Epidermal melanocyte (primary cell): Measurements from ENCODE around the gene OTUD1.

Experiments
- DNase-seq: peaks from one replicate; pipeline ENCODE4 v3.0.0; 2011; ENCODE audit warnings: low spot score; ENCODE audit not compliant: insufficient read length

OTUD1 gene

DNA sequence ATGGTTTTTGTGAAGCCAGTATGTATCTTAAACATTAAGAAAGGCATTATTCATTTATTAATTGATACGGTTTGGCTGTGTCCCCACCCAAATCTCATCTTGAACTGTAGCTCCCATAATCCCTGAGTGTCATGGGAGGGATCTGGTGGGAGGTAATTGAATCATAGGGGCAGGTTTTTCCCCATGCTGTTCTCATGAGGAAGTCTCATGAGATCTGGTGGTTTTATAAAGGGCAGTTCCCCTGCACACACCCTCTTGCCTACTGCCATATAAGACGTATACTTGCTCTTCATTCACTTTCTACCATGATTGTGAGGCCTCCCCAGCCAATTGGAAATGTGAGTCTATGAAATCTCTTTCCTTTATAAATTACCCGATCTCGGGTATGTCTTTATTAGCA is 28.1 kb downstream of the OTUD1 start:
- no peak for DNase-seq

DNA sequence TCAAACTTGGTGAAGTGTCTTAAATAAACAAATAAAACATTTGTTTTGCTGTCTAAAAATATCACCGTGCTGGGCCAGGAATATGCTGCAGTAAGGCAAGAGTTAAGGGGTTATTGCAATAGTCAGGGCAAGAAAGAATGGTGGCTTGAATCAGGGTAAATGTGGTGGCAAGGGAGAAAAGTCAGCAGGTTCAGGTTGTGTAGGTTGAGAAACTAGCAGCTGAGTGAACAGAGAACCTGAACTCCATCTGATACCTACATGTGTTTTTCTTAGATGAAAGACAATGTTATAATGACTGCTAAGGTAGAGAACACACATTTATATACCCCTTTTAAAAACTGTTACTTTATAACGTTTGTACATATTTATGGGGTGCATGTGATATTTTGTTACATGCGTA is 28.7 kb downstream of the OTUD1 start:
- DNase-seq = no peak

GRCh38 chr10:23469596-23470237 is 30.8 kb downstream of the OTUD1 start:
- DNase-seq = no peak

DNA sequence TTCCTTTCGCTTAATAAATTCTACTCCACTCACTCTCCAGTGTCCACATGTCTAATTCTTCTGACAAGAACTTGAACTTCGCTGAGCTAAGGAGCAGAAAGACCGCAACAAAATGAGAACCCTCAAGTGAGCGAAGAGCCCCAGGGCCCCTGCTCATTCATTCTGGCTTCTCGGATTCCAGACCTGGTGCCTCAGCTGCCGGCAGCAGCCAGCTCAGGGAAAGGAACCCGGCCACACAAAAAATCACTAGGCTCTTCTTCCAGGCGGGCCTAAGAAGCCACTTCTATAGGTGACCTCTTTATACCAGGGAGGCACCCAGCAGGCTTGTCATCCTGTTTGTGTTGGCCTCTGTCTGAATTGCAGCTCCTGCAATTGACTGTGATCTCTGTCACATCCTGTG is 33.3 kb downstream of the OTUD1 start:
- DNase-seq = no peak

GRCh38 chr10:23474081-23474480 is 35.2 kb downstream of the OTUD1 start:
- no peak for DNase-seq

GRCh38 chr10:23474626-23475025 is 35.8 kb downstream of the OTUD1 start:
- DNase-seq = no peak

DNA sequence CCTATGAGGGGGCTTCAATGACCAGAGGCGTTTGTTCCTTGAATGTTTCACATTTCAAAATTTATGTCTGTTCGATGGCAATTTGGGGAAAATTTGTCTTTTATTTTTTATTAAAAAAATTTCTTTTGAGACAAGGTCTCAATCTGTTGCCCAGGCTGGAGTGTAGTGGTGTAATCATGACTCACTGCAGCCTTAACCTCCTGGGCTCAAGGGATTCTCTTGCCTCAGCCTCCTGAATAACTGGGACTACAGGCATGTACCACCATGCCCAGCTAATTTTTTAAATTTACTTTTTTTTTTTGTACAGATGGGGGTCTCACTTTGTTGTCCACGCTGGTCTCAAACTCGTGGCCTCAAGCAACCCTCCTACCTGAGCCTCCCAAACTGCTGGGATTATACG is 39.7 kb downstream of the OTUD1 start:
- no peak for DNase-seq

- no peak for DNase-seq
Measured at GRCh38 chr10:23479798-23480473, 41.1 kb downstream of the OTUD1 start.

DNA sequence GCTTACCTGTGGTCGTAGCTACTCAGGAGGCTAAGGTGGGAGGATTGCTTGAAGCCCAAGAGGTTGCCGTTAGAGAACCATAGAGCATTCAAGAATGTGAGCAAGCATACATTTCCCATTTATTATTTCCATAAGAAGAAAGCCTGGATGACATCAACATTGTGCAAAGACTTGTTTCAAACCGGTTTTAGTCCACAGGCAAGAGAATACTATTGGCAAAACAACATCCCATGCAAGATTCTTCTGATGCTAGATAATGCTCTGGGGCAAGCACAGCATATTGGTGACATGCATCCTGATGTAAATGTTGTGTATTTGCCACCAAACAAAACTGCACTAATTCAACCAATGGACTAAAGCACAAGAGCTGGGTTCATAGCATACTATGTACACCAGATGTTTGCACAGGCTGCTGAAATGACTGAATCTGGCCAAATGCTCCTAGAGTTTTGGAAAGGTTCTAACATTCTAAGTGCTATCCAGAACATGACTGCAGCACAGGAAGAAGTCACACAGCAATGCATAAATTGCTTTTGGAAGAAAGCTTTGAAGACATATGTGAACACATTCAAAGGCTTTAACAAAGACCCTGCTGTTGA is 42.6 kb downstream of the OTUD1 start:
- no peak for DNase-seq

DNA sequence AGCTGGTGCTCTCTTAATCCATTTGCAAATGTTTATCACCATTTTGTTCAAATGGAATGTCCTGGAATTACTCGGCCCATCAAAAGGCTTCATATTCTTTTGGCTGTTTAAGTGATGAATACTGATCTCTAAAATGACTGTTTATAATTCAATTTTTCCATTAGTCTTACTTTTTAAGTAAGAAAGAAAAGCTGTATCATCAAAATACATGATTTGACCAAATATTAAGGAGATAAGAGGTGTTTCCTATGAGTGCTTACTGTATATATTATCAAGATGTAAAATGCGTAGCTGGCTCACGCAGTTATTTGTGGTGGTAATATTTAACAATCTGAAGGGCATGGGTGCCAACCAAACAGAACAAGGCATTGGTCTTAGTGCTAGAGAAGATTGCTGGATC is 51.2 kb downstream of the OTUD1 start:
- DNase-seq = no peak
